Cortex of kidney (tissue), 1 donor: Measurements from ENCODE around the gene LDHAL6A.
"Not testable (repeated sequence)": the region's sequence is repeated elsewhere in the genome, so short reads cannot be mapped to it uniquely, and the experiment has no call there.

Experiments
- DNase-seq: peaks from one replicate; lab custom pipeline; 2025; lab: John Stamatoyannopoulos, UW

LDHAL6A gene

DNA sequence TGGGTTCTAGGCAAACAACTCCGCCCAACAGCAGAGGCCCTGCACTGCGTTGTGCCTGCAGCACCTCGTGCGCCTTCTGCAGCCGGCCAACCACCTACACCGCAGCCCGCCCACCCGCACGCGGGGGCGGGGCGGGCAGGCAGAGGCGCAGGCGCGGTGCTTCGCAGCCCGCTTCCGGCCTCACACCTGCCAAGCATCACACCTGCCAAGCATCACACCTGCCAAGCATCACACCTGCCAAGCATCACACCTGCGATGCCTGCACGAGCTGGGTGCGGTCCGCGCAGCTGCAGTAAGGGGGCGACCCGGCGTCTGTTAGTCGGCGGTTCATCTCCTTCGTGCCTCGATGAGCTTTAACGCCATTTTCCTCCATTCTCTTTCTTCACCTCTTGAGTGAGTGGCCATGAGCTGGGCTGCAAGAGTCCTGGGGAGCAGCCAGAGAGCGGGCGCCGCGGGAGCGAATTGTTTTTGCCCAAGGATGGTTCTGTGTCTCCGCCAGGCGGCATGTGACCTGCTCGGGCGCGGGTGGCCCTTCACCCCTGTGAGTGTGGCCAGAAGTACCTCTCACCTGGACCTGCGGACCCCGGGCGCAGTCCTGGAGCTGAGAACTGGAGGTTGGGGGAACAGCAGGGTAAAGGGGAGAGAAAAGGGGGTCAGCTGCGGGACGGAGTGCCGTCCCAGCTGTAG is at the start of gene LDHAL6A:
TSS of gene LDHAL6A (plus strand) at position 171 of the 687 bp plus-strand sequence. CDS start 825 bp downstream, outside the sequence.
- no peak for DNase-seq

DNA sequence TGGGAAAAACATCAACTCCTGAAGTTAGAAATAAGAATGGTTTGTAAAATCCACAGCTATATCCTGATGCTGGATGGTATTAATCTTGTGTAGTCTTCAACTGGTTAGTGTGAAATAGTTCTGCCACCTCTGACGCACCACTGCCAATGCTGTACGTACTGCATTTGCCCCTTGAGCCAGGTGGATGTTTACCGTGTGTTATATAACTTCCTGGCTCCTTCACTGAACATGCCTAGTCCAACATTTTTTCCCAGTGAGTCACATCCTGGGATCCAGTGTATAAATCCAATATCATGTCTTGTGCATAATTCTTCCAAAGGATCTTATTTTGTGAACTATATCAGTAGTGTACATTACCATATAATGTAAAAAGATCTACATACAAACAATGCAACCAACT is 48.3 kb upstream of the LDHAL6A start:
- DNase-seq: not testable (repeated sequence)

DNA sequence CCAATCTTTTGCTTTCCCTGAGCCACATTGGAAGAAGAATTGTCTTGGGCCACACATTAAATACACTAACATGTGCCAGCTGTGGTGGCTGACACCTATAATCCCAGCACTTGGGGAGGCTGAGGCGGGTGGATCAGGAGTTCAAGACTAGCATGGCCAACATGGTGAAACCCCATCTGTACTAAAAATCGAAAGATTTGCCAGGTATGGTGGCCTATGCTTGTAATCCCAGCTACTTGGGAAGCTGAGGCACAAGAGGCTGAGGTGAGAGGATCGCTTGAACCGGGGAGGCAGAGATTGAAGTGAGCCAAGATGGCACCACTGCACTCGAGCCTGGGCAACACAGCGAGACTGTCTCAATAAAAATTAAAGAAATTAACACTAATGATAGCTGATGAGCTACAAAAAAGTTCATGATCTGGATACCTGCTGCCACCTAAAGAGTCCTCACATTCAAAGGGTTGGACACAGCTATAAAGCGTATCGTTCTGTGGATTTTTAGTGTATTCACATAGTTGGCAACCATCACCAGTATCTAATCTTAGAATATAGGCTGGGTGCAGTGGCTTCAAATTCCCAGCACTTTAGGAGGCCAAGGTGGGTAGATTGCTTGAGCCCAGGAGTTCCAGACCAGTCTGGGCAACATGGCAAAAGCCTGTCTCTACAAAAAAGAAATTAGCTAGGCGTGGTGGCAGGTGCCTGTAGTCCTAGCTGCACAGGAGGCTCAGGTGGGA is 46.9 kb upstream of the LDHAL6A start:
- no peak for DNase-seq

DNA sequence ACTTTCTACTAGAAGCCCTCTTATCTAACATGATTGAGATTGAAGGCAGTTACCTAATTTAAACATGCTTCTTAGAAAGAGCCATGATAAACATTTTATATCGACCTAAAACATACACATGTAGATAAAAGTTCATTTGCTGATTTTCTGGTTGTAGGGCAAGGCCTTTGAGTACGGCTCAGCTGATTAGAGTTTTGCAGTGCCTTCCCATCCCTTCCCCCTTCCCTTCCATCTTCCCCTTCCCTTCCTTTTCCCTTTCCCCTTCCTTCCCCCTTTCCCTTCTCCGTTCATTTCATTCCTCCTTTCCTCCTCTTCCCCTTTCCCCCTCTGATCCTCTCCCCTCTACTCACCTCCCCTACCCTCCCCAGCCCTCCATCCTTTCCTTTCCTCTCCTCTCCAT is 39.2 kb upstream of the LDHAL6A start:
- DNase-seq: no peak

DNA sequence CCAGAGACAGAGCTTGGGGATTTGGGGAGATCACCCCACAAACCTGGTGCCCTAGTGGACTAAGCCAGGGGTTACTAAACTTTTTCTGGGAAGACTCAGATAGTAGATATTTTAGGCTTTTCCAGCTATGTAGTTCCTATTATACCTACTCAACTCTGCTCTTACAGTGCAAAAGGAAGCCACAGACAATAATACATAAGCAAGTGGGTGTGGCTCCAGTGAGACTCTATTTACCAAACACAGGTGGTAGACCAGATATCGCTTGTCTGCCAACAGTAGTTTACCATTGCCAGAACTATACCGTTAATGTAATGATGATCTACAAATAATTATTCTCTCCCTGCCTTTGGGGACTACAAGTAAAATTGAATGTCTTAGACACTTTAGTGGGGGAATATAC is 36.6 kb upstream of the LDHAL6A start:
- DNase-seq: no peak

DNA sequence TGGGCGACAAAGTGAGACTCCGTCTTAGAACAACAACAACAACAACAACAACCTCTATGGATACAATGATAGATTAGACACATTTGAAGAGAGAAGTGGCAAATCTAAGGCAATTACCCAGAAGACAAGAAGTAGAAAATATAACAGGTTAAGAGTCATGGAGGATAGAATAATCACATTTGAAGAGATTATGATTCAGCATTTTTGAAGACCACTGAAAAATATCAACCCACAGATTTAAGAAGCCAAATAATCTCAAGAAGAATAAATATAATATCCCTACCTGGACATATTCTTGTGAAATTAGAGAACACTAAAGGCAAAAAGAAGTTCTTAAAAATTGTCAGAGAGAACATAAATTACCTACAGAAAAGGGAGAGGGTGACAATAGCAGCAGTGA is 35.6 kb upstream of the LDHAL6A start:
- DNase-seq: no peak

DNA sequence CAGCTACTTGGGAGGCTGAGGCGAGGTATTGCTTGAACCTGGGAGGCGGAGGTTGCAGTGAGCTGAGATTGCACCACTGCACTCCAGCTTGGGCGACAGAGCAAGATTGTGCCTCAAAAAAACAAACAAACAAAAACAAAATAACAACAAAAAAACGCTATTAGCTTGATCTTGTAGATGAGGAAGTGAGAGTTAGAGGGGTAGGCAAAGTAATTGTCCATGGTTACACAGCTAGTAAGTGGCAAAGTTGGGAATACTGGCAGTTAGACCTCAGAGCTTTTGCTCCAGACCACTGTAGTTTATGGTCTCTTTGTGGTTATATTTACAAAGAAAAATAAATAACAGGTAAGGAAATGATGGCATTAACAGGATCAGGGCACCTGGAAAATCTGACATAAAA is 28.4 kb upstream of the LDHAL6A start:
- no peak for DNase-seq

DNA sequence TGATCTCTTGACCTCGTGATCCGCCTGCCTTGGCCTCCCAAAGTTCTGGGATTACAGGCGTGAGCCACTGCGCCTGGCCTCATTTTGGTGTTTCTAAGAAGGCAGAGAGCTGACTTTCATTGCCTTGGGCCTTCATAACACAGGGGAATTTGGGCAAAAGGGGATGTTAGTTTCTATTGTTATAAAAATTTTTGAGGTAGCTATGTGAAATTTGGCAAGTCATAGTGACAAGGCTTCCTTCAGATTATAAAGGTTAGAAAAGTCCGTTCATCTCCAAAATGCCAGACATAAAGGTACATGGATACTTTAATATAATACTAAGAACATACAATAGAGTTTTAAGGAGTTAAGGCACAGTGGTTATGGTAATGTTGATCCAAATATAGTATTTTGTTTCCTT is 26.3 kb upstream of the LDHAL6A start:
- DNase-seq: no peak

DNA sequence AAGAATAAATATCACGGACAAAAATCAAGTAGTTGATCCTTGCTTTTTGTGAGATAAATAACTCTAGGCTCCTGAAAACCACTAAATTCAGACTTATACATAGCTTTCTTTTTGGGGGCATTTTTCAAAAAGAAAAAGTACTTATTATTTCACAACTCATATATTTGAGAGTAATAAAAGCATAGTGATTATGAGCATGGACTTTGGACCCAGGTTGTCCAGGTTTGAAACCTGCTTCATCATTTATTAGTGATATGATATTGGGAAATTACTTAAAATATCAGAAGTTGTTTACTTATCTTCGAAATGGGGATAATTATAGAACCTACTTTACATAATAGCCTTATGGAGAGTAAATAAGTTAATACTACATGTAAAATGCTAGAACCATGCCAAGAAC is 17.0 kb upstream of the LDHAL6A start:
- DNase-seq: no peak

DNA sequence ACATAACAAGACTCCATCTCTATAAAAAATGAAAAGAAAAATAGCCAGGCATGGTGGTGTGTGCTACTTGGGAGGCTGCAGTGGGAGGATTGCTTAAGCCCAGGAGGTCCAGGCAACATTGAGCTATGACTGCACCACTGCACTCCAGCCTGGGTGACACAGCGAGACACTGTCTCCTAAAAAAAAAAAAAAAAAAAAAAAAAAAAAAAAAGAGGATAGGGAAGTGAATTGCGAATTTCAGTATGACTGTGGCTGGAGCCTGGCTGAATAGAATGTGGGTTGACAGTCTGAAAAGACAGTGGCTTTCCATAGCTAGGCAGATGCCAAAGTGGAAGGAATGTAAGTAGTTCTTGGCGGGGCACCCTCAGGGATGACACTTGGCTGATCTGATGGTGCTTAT is 6.4 kb upstream of the LDHAL6A start:
- no peak for DNase-seq

DNA sequence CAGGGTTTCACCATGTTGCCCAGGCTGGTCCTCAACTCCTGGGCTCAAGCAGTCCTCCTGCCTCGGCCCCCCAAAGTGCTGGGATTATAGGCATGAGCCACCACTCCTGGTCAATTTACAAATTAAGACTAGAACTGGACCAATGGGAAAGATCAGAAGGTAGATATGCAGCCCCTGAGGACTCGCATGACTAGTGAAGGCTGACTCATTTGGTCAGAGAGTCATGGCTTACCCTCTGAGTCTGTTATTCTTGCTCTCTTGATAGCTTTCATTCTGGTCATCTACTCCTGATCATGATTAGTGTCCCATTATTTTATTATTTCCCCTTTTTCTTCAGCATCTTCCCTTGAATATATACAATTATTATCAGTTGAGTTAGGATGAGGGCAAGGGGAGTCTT is 2.7 kb upstream of the LDHAL6A start:
- no peak for DNase-seq

DNA sequence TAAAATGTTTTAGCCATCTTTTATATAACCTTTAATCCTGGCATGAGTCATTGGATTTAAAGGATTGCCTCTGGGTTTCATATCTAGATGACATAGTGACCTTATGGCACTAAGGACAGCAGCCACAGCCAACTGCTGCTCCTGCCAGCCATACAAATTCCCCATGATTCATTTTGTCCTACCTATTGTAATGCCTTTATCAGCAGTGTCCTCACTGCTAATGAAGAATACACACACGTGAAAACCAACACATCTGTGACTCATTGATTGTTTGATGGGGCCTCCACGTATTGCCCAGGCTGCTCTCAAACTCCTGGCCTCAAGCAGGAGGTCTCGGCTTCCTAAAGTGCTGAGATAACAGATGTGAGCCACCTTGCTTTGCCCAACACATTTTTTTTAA is 1.8 kb downstream of the LDHAL6A start:
- DNase-seq: no peak

DNA sequence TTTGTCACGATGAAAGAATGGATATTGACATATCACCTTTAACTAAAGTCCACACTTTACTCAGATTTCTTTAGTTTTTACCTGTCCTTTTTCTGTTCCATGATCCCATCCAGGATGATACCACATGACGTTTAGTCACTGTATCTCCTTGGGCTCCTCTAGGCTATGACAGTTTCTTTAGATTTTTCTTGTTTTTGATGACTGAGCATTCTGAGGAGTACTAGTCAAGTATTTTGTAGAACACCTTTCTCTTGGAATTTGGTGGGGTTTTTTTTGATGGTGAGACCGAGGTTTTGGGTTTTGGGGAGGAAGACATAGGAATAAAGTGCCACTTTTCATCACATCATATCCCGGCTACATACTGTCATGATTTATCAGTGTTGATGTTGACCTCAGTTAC is 4.0 kb downstream of the LDHAL6A start:
- no peak for DNase-seq

DNA sequence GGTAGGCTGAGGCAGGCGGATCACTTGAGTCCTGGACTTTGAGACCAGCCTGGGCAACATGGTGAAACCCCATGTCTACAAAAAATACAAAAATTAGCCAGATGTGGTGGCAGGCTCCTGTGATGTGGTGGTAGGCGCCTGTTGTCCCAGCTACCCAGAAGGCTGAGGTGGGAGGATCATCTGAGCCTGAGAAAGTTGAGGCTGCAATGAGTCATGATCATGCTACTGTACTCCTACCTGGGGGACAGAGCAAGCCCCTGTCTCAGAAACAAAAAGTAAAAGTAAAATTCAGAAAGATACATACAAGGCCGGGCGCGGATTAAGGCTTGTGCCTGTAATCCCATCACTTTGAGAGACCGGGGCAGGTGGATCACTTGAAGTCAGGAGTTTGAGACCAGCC is 6.3 kb downstream of the LDHAL6A start:
- DNase-seq: no peak

DNA sequence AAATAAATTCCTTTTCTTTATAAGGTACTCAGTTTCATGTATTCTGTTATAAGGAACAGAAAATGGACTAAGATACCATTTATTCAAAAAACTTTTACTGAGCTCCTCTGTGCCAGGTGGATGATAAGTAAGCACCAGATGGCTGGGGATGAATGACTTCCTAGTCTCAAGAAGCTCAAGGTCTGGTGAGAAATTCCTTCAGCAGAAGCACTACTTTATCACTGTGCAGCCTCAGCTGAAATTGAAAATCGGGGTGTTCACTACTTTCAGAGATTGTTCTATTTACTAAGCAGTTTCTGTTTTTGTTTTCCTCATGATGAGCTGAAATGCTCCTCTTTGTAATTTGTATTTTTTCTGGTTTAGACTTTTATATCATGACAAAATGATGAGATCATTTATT is 7.8 kb downstream of the LDHAL6A start:
- no peak for DNase-seq

DNA sequence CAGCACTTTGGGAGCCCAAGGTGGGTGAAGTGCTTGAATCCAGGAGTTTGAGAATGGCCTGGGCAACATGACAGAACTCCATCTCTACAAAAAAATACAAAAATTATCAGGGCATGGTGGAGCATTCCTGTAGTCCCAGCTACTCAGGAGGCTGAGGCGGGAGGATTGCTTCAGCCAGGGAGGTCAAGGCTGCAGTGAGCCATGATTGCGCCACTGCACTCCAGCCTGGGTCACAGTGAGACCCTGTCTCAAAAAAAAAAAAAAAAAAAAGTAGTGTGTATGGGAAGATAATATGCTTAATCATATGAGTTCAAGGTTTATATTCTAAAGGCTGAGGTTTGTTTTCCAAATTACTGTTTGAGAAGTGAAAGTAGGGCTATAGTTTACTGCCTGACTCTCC is 10.7 kb downstream of the LDHAL6A start:
- DNase-seq: no peak

DNA sequence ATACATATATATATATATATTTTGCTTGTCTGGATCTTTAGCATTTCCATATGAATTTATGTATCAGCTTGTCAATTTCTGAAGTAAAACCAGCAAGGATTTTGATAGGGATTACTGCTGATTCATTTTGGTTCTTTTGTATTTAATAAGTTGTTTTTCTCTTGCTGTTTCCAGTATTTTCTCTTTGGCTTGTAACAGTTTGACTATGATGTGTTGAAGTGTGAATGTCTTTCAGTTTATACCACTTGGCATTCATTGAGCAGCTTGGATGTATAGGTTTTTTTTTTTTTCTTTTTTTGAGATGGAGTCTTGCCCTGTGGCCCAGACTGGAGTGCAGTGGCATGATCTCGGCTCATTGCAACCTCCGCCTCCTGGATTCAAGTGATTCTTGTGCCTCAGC is 12.4 kb downstream of the LDHAL6A start:
- no peak for DNase-seq

DNA sequence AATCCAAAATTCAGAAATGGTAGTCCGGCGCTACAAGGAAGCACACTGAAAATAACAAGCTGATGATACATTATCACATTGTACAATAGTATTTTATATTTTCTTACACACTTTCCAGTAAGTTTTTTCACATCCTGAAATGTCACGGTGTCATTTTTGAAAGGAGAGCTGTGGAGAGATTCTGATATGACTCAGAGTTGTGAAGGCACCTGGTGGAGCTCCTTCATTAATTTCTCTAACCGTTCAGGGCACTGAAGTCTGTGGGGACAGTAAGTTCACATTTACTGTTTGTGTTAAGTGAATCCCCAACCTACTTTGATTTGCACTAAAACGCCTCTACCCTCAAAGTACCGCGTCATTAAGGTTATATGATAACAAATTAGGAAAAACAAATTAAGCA is 13.3 kb downstream of the LDHAL6A start:
- no peak for DNase-seq

DNA sequence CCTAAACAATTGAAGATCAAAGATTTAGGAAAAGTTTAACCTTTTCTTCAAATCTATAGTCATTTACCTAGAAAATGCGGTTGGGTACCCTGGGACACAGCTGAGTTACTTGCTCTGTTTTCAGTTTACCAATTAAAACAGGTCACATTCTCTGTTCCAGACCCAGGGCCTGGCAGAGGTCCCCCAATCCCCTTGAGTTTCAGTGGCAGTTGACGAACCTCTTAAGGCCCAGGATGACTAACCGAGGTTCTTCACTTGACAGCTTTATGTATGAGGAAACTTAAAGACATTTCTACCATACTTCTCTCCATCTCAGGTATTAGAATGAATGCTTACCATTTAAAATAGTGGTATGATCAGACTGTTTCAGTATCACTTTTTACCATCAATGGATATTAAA is 16.3 kb downstream of the LDHAL6A start:
- DNase-seq: no peak

DNA sequence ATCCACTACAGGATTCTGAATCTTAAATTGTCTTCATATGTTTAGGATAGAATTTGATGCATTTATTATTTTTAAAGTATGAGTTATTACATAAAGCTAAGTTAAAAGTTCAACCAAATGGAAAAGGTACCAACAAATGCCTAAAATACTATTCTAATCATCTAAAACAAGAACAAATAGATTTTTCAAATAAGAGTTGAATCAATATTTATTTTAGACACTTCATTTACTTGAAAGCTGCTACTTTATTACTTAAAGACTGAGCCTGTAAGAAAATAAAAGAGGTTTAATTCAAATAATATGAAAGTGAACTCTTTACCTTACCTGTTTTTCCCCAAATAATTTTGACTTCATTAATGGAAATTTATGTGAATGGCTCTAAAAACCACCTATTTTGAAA is 16.9 kb downstream of the LDHAL6A start:
- DNase-seq: no peak

DNA sequence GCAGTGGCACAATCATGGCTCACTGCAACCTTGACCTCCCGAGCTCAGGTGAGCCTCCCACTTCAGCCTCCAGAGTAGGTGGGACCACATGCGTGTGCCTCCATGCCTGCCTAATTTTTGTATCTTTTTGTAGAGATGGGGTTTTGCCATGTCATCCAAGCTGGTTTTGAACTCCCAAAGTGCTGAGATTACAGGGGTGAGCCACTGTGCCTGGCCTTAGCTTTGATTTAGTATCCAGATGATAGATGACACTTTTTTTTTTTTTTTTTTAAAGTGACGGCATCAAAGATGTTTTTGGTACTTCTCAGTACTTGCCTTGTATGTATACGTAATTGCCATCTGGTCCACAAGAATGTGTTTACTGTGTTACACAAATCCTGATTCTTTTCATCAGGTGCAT is 23.4 kb downstream of the LDHAL6A start:
- DNase-seq: no peak

DNA sequence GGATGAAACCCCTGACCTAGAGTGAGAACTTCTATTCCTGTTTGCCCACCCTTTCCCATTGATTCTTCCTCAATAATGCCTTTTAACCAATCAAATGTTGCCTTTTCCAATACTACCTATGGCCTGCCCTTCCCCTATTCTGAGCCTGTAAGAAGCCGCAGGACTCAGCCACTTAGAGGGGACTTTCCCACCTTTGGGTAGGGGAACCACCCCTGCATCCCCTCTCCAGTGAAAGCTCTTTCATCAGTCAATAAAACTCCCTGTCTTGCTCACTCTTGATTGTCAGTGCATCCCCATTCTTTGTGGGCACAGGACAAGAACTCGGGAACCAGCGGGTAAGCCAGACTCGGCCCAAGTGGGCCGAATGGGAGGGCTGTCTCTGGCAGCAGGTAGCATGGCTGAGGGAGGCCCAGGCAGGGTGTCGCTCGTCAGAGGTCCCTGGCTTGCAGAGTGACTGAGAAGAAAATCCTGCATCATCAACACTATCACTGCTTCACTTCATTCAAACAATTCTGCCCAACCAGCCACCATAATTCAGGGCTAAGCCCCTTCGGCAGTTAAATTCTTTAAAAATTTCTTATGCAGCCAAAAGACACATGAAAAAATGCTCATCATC is 30.4 kb downstream of the LDHAL6A start:
- DNase-seq: no peak

DNA sequence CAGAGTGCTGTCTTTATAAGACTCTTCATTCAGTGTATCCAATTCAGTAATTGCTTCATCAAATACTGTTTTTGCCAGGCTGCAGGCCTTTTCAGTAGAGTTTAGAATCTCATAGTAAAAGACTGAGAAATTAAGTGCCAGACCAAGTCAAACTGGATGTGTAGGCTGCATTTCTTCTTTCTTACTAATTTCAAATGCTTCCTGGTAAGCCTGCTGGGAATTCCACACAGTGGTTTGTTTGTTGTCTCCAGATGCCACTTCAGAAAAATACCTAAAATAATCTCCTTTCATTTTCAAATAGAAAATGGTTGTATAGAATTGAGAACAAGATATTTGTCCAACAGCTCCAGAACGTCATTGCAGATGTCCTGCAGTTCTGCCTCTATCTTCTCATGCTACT is 34.7 kb downstream of the LDHAL6A start:
- DNase-seq: no peak
